Stimulated activated CD8-positive, alpha-beta memory T cell treated with anti-CD3 and anti-CD28 coated beads, Interleukin-12 subunit alpha, Interleukin-12 subunit beta, amount 100 ng/mL, for 24 hours (primary cell): ENCODE measurements around the gene TMEM114.
"Not testable (repeated sequence)": the region's sequence is repeated elsewhere in the genome, so short reads cannot be mapped to it uniquely, and the experiment has no call there.

Experiments used
- DNase-seq: peaks from one replicate; pipeline ENCODE4 v3.0.0-alpha.2; 2020; ENCODE audit errors: extremely low read depth

Gene TMEM114

GRCh38 chr16:8575399-8575798 lies 14.9 kb downstream of the TMEM114 start:
- DNase-seq = no peak

- no peak for DNase-seq
These were observed 17.2 kb downstream of the TMEM114 start for GRCh38 chr16:8572919-8573724.

- DNase-seq = no peak
These were observed 18.0 kb downstream of the TMEM114 start for GRCh38 chr16:8572063-8572918.

- DNase-seq = no peak
These were observed 19.2 kb downstream of the TMEM114 start for GRCh38 chr16:8571061-8571596.

GRCh38 chr16:8570393-8570792 lies 19.9 kb downstream of the TMEM114 start:
- DNase-seq = not testable (repeated sequence)

GRCh38 chr16:8569650-8570346 lies 20.5 kb downstream of the TMEM114 start:
- DNase-seq = no peak

GRCh38 chr16:8568231-8568617 lies 22.1 kb downstream of the TMEM114 start:
- no peak for DNase-seq

GRCh38 chr16:8567355-8568230 lies 22.7 kb downstream of the TMEM114 start:
- DNase-seq = peak; percentile 33

- no peak for DNase-seq
These were observed 24.8 kb downstream of the TMEM114 start for GRCh38 chr16:8565498-8565897.

GRCh38 chr16:8564934-8565345 lies 25.4 kb downstream of the TMEM114 start:
- DNase-seq = no peak

- not testable (repeated sequence) for DNase-seq
These were observed 26.3 kb downstream of the TMEM114 start for GRCh38 chr16:8563944-8564540.

GRCh38 chr16:8561496-8561895 lies 28.8 kb downstream of the TMEM114 start:
- no peak for DNase-seq

- no peak for DNase-seq
These were observed 34.9 kb downstream of the TMEM114 start for GRCh38 chr16:8555400-8555799.

GRCh38 chr16:8554881-8555280 lies 35.4 kb downstream of the TMEM114 start:
- no peak for DNase-seq

GRCh38 chr16:8554022-8554421 lies 36.3 kb downstream of the TMEM114 start:
- DNase-seq = no peak

- DNase-seq = no peak
These were observed 37.7 kb downstream of the TMEM114 start for GRCh38 chr16:8552487-8553221.

- no peak for DNase-seq
These were observed 38.7 kb downstream of the TMEM114 start for GRCh38 chr16:8551388-8552332.

- no peak for DNase-seq
These were observed 39.5 kb downstream of the TMEM114 start for GRCh38 chr16:8550728-8551387.
